A375 (cell line): ENCODE measurements around the gene ADH4. TPM values are rescaled to one million over a fixed set of nuclear protein-coding genes. Genes with fewer than 3 reads are reported as not detected.

Experiments
- total RNA-seq: library from RNA; depleted of rRNA; stranded (reverse); fragments of >200 nt; shearing (Covaris generic); gene quantifications from 2 replicates; pipeline ENCODE4 v1.2.3, GENCODE V29; 2014; rRNA removed

Gene ADH4
- not detected in 2 replicates for total RNA-seq

DNA sequence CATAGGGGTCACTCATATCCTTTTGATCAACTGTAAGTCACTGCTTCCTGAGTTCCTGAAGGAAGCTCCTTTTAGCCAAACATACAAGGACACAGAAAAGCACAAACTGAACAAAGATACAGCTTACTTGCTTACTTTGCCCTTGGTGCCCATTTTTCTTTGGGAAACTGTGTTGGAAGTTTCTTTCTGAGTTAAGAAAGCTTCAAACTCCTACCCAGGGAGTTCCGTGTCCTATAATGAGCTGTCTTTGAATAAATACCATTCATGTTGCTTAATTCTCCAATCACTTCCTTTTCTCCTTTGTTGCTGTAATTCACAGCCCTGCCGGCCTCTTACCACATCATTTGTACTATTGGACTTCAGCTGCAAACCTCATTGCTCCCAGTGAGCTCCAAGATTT lies at the start of gene ADH4:
TSS of gene ADH4 (minus strand) at position 228 of the 400 bp plus-strand sequence. CDS start at position 153, 75 bp downstream.

DNA sequence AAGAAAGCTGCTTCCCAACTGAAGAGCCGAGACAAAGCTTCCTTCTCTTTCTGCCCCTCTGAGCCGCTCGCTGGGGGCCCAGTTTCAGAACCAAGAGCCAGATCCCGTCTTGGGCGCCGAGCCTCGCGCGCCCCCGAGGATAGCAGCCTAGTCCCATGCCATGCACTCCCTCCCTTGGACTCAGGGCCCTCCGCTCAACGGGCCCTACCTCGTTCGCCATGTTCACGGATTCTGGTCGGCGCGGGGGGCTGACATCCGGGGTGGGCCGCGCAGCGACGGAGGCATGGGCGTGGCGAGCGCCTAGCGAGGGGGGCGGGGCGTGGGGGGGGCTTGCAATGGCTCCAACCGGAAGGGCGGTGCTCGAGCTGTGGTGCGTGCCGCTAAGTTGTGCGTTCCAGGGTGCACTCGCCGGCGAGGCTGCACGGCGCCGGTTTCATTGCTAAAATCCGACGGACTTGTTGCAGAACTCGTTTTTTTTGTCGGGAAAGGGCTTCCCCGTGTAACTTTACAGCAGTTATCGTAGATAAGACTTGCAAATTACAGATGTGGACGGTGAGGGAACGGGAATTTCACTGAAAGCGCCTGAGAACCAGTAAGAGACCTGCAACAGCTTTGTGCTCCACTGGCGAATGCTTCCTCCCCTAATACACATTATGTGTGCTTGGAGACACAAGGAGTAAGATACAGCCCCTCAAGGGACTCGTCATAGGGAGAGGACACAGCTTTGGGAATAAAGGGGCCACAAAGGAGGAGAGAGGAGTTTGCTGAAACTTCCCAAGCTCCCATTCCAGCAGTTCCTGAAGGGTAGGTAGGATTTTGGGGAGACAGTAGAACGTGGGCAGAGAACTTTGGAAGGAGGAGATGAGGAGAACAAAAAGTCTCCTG lies 55.4 kb downstream of the ADH4 start, which contains the start of gene ADH5:
TSS of gene ADH5 (minus strand) at position 308 of the 885 bp plus-strand sequence. CDS start at position 220, 88 bp downstream.

Other genes with a start within 250 kb of the ADH4 start
- 92.9 and 112 TPM in 2 replicates for gene EIF4E, start 215.2 kb downstream of the ADH4 start, total RNA-seq
- 43.7 and 45.3 TPM in 2 replicates for gene METAP1, start 148.6 kb downstream of the ADH4 start, total RNA-seq
- 96.2 and 101 TPM in 2 replicates for gene ADH5, start 55.5 kb downstream of the ADH4 start, total RNA-seq
- gene ADH6, start 74.9 kb upstream of the ADH4 start, total RNA-seq = not detected in 2 replicates
- gene ADH1A, start 146.7 kb upstream of the ADH4 start, total RNA-seq = not detected in 2 replicates
- gene ADH1B, start 177.1 kb upstream of the ADH4 start, total RNA-seq = not detected in 2 replicates
- not detected in 2 replicates for gene ADH1C, start 208.4 kb upstream of the ADH4 start, total RNA-seq